GM12864 (cell line): ENCODE data around the gene TSEN2.
"Not testable (repeated sequence)": the region's sequence is repeated elsewhere in the genome, so short reads cannot be mapped to it uniquely, and the experiment has no call there.

Experiments used
- DNase-seq: peaks from one replicate; pipeline ENCODE4 v3.0.0-alpha.2; 2011; ENCODE audit warnings: low read depth
- H3K4me3 ChIP-seq: 2 replicates; pipeline ENCODE4 v1.5.1; 2011; ENCODE audit warnings: mild to moderate bottlenecking, low read depth, low read length, control low read depth
- CTCF ChIP-seq: IDR thresholded peaks from 2 replicates; pipeline ENCODE4 v1.5.1; 2011; ENCODE audit warnings: low read depth, mild to moderate bottlenecking, moderate library complexity, low read length, control low read depth, inconsistent platforms; ENCODE audit errors: missing control alignments

TSEN2 gene

GRCh38 chr3:12467746-12468145, 16.5 kb upstream of the TSEN2 start:
- no peak for TF ChIP-seq CTCF
- H3K4me3 ChIP-seq = no peak overlapping the region
- DNase-seq = no peak

GRCh38 chr3:12468276-12468675, 16.0 kb upstream of the TSEN2 start:
- no peak for TF ChIP-seq CTCF
- no peak overlapping the region for H3K4me3 ChIP-seq
- DNase-seq = no peak

GRCh38 chr3:12468757-12469156, 15.5 kb upstream of the TSEN2 start:
- TF ChIP-seq CTCF = no peak
- DNase-seq = no peak
- no peak overlapping the region for H3K4me3 ChIP-seq

- not testable (repeated sequence) for H3K4me3 ChIP-seq, DNase-seq
These were observed 15.1 kb upstream of the TSEN2 start for GRCh38 chr3:12469222-12469621.

GRCh38 chr3:12470111-12470510, 14.2 kb upstream of the TSEN2 start:
- no peak for TF ChIP-seq CTCF
- no peak for DNase-seq
- H3K4me3 ChIP-seq = no peak overlapping the region

GRCh38 chr3:12470680-12471079, 13.6 kb upstream of the TSEN2 start:
- H3K4me3 ChIP-seq = no peak overlapping the region
- TF ChIP-seq CTCF = no peak
- DNase-seq = no peak

GRCh38 chr3:12471241-12471640, 13.0 kb upstream of the TSEN2 start:
- H3K4me3 ChIP-seq = no peak overlapping the region

More at GRCh38 chr3:12471241-12471640, 13.0 kb upstream of the TSEN2 start:
- DNase-seq = no peak
- TF ChIP-seq CTCF = peak; percentile 6
